Progenitor cell of endocrine pancreas (in vitro differentiated cells): ENCODE results near the gene DHX32. TPM values are rescaled to one million over a fixed set of nuclear protein-coding genes. Genes with fewer than 3 reads are reported as not detected.
A peak's percentile ranks its signal among the peaks of the same experiment; 100 is the strongest.

Experiments used
- DNase-seq: peaks from one replicate; pipeline ENCODE4 v3.0.0; 2021; ENCODE audit warnings: low spot score; ENCODE audit not compliant: unreplicated experiment
- H3K27ac Mint-ChIP-seq: 2 replicates; pipeline ENCODE4 v1.8.0; 2021; ENCODE audit warnings: mild to moderate bottlenecking, moderate library complexity, mixed read lengths
- H3K27me3 Mint-ChIP-seq: 2 replicates; pipeline ENCODE4 v1.8.0; 2021; ENCODE audit warnings: mixed read lengths
- H3K36me3 Mint-ChIP-seq: 2 replicates; pipeline ENCODE4 v1.8.0; 2022; ENCODE audit warnings: mixed read lengths; ENCODE audit not compliant: insufficient read depth
- H3K4me1 Mint-ChIP-seq: 2 replicates; pipeline ENCODE4 v1.8.0; 2021; ENCODE audit warnings: low read depth, mixed read lengths
- H3K4me3 Mint-ChIP-seq: 2 replicates; pipeline ENCODE4 v1.8.0; 2021; ENCODE audit warnings: low read depth, mild to moderate bottlenecking, moderate library complexity, mixed read lengths
- H3K9me3 Mint-ChIP-seq: 2 replicates; pipeline ENCODE4 v1.8.0; 2021; ENCODE audit warnings: low read depth, mixed read lengths
- CTCF ChIP-seq: fragments of 200-600 bp; sonication (generic); IDR thresholded peaks from one replicate; pipeline ENCODE4 v1.5.0; 2021; ENCODE audit warnings: antibody characterized with exemption, mild to moderate bottlenecking; ENCODE audit not compliant: unreplicated experiment
- total RNA-seq: library from RNA; stranded (reverse); gene quantifications from 2 replicates; pipeline ENCODE4 v1.2.1, GENCODE V29; 2021

DHX32 gene
- total RNA-seq, 1 donor from 2014 or later = 22.0 TPM

- H3K4me1 Mint-ChIP-seq = peaks cover 3% of the 10 kb centered on the region
- H3K27ac Mint-ChIP-seq = no peak overlapping the region
- TF ChIP-seq CTCF = no peak
- no peak for DNase-seq
- H3K36me3 Mint-ChIP-seq = peaks cover 2% of the 10 kb centered on the region
- H3K4me3 Mint-ChIP-seq = no peak overlapping the region
- H3K9me3 Mint-ChIP-seq = peaks cover 3% of the 10 kb centered on the region
- no peaks in the 10 kb centered on the region for H3K27me3 Mint-ChIP-seq
Observed at GRCh38 chr10:125886914-125887512, 5.9 kb upstream of the DHX32 start.

DNA sequence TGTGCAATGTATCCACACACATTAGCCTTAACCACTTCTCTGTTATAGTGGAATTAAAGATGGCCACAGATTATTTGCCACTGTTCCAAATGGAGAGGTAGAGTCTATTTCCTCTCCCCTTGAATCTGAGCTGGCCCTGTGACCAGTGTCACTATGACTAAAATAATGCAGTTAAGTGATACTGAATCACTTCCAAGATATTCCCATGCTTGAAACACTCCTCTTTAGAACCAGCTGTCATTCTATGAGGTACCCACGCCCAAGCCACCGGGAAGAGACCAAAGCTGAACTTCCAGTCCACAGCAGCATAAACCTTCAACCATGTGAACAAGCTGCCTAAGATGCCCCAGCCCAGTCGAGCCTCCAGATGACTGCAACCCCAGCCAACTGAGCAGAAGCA lies 2.1 kb upstream of the DHX32 start:
- no peaks in the 10 kb centered on the region for H3K9me3 Mint-ChIP-seq

DNA sequence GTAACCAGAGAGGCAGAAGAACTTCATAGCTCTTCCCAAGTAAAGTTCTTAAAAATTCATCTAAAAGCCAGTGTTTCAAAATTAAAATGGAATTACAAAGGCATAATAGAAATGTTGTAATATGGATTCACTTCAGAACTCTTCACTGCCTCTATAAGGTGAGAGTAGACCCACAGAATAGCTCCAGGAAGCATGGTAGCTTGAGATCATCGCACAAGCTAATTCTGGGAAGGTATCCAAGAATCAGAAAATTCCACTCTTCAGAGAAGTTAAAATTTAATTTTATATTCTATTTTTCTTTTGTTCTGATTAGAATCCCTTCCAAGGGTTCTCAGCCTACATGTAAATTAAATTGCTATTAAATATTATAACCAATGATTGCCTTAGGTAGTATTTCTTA lies 1.5 kb upstream of the DHX32 start:
- H3K27ac Mint-ChIP-seq = no peak overlapping the region
- no peak overlapping the region for H3K4me3 Mint-ChIP-seq
- peaks cover 12% of the 10 kb centered on the region for H3K36me3 Mint-ChIP-seq
- H3K4me1 Mint-ChIP-seq = peaks cover 12% of the 10 kb centered on the region
- H3K9me3 Mint-ChIP-seq = no peaks in the 10 kb centered on the region
- TF ChIP-seq CTCF = no peak
- H3K27me3 Mint-ChIP-seq = no peaks in the 10 kb centered on the region
- DNase-seq = no peak

More for the DNA sequence above, 2.1 kb upstream of the DHX32 start:
- no peak overlapping the region for H3K27ac Mint-ChIP-seq
- H3K36me3 Mint-ChIP-seq = peaks cover 9% of the 10 kb centered on the region
- no peak overlapping the region for H3K4me3 Mint-ChIP-seq
- no peak for DNase-seq
- TF ChIP-seq CTCF = no peak
- no peaks in the 10 kb centered on the region for H3K27me3 Mint-ChIP-seq
- peaks cover 12% of the 10 kb centered on the region for H3K4me1 Mint-ChIP-seq

- Mint-ChIP-seq H3K4me3 (no peak overlapping the region), H3K27ac (no peak overlapping the region), H3K36me3 (peaks cover 25% of the 10 kb centered on the region), H3K27me3 (no peaks in the 10 kb centered on the region), H3K4me1 (peaks cover 12% of the 10 kb centered on the region), H3K9me3 (peaks cover 8% of the 10 kb centered on the region)
- DNase-seq = no peak
- no peak for TF ChIP-seq CTCF
Observed at GRCh38 chr10:125880719-125881118, 373 bp downstream of the DHX32 start.

DNA sequence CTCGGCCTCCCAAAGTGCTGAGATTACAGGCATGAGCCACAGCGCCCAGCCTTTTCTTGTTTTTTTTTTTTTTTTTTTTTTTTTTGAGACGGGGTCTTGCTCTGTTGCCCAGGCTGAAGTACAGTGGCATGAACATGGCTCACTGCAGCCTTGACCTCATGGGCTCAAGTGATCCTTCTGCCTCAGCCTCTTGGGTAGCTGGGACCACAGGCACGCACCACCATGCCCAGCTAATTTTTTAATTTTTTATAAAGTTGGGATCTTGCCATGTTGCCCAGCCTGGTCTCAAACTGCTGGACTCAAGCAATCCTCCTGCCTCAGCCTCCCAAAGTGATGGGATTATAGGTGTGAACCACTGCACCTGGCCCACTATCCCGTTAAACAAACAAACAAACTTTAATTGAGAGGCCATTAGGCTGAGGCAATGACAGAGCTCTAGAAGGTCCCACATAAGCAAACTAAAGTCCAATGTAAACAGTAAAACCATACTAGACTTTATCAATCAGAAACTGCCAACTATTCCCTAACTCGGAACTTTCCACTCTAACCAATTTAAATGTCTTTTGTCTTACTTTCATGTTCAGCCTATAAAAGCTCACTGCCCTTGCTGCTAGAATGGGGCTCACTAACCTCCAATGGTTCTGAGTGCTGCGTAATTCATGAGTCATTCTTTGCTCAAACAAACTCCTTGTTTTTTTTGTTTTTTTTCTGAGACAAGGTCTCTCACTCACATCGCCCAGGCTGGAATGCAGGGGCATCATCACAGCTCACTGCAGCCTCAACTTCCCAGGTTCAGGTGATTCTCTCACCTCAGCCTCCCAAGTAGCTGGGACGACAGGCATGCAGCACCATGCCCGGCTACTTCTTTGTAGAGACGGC lies 1.9 kb downstream of the DHX32 start:
- no peaks in the 10 kb centered on the region for H3K27me3 Mint-ChIP-seq
- H3K36me3 Mint-ChIP-seq = peaks cover 37% of the 10 kb centered on the region
- peaks cover 12% of the 10 kb centered on the region for H3K9me3 Mint-ChIP-seq
- peak overlapping the region; percentile 64 for H3K27ac Mint-ChIP-seq
- DNase-seq = no peak
- no peak for TF ChIP-seq CTCF
- peaks cover 12% of the 10 kb centered on the region for H3K4me1 Mint-ChIP-seq
- H3K4me3 Mint-ChIP-seq = no peak overlapping the region
